Activated CD4-positive, alpha-beta T cell treated with anti-CD3 and anti-CD28 coated beads for 24 hours (primary cell): Measurements from ENCODE around the gene SLC6A6.

Experiments
- DNase-seq, 2 donors: peaks; one replicate each; pipeline ENCODE4 v3.0.0-alpha.2; 2020; ENCODE audit warnings: low read depth in 2 of 2

SLC6A6 gene

DNA sequence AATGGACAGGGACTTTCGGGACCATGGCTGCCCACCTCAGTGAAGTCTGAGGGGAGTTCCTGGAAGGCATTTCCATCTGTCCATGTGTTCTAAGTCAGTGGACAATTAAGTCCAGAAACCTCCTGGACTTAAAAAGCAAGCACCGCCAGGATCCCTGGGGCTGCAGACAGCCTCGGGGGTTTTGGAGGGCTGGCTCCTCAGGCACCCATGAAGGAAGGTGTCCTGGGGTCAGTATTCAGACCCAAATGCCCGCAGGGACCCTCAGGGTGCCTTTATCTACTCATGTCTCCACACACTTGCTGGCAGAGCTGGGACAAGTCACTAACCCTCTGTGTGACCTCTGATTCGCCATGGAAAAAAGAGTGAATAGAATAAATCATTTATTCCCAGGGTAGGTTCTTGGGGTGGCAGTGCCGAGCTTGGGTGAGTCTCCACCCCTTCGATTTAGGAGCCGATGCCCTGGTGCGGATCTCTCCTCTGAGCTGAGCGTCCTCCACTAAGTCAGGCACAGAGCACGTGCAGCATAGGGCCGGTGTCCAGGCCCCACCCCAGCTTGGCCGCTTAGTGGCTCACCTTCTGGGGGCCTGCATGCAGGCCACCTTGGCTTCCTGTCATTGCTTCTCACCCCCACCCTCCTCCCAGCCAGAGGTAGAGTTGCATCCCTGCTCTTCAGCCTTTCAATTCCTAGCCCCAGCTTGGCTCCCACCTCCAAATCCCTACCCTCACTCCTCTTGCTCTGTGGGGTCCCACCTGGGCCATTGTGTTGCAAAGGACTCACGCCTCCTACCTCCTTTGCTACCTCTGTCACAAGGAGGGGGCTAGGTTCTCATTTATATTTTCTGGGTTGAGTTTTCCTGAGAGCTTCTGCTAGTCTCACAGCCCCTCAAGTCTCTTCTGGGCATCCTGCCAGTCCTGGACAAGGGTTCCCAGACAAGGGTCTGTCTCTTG lies 19.9 kb downstream of the SLC6A6 start:
- no peak for DNase-seq

DNA sequence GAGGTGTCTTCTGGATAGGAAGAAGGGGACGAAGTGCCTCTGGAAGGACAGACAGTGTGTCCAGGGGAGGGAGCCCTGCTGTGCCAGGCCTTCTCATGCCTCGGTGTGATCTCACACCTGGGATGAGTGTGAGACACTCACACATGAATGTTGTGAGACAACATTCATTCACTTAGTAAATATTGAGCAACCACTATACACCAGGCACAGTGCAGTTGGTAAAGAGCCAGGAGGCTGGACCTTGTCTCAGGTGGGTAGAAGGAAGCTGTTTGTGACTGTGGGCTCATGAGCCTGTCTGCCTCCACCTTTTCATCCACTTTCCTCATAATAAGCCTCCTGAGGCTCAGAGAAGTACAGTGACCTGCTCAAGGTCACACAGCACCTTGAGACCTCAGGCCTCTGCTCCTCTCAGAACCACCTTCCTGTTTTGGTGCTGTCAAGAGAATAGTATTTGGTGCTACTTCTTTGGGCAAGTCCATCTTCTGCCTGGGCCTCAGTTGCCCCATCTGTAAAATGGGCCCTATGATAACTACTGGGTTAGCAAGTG lies 20.9 kb downstream of the SLC6A6 start:
- DNase-seq, result no peak

DNA sequence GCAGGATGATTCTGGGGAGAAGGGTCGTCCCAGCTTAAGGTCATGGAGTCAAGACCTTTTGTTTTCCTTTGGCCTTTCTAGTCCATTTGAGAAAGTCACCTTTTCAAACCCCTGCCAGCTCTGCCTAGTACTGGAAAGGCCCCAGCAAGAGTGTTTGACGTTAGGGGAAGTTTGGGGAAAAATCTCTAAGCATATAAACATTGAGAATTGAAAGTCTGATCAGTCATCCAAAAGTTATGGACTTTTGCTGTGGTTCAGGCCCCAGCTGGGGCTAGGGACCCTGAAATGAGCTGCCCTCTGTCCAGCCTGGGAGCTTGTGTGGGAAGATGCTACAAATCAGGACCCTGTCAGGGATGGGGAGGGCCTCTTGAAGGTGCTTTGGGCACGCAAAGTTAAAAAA lies 21.6 kb downstream of the SLC6A6 start:
- DNase-seq, result no peak

DNA sequence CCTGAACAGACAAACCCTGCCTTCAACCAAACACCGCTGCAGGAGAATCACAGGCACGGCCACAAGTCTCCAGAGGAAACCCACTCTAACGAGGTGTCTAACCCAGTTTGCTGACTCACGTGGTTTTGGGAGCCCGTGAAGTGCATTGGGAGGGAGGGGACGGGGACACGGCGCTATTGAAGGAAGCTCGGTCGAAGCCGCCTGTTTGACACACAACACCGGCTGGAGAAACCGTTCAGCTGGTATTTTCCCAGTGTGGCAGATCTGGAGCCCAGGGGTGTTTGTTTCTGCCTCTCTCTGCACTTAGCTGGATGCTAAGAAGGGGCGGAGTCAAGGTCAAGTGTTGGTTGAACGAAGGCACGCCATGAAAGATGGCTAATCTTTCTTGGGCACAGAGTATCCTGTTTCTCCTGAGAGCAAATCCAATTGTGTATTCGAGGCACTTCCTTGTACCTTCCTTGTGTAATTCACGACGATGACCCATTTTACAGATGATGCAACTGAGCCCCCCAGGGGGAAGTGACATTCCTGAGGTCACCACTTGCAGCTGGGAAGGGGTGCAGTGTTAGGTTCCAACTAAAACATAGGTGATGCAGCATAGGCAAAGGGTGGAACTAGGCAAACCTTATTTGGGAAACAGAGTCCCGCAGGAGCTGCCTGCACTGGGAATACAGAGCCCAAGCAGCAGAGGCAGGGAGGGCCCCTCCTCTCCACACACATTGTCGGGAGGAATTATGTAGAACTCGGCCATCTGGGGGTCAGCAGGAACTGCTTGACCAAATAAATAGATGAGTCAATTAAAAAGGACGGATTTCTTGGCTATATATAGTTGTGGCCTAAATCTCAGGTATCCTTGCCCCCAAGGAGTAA lies 22.5 kb downstream of the SLC6A6 start:
- DNase-seq, result no peak

DNA sequence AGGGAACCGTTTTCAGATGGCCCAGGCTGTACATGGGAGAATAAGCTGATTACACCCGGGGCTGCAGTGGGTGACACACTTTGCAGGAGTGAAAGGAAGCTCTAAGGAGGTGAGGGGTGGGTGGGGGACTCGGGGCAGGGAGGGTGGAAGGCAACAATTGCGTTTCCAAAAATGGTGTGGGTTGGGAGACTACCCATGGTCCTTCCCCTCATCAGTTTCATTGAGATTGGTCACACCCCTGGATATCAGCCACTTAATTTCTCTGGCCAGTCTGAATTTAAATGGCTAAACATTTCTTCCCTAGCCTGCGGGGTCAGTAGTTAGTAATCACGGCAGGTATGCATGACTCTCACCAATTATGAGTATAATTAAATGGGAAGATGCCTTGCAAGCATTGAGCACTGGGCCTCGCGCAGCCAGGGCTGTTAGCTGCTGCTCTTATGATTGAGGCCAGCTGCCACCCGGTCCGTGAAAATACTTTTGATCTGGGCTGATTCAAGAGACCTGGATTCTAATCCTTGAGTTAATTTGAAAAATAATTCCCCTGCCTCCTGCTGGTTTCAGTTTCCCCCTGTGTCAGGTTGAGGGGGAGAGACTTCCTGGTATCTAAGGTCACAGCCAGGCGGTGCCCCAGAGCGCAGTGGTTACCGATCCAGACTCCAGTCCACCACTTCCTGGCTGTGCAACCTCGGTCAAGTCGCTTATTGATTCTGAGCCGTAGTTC lies 23.3 kb downstream of the SLC6A6 start:
- DNase-seq, result no peak

DNA sequence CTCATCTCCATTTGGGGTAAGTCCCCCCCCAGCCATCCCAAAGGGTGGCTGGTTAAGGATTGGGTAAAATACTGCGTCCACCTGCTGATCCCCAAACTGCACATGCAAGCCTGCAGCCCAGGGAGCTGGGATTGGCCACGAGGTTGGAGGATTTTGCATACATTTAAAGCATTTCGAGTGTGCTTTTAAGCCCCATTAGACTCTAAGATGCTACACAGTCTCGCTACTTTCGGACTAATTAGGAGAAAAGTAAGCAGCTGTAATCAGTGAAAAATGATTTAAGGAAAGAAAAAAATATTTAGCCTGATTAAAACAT lies 23.9 kb downstream of the SLC6A6 start:
- DNase-seq, result no peak

DNA sequence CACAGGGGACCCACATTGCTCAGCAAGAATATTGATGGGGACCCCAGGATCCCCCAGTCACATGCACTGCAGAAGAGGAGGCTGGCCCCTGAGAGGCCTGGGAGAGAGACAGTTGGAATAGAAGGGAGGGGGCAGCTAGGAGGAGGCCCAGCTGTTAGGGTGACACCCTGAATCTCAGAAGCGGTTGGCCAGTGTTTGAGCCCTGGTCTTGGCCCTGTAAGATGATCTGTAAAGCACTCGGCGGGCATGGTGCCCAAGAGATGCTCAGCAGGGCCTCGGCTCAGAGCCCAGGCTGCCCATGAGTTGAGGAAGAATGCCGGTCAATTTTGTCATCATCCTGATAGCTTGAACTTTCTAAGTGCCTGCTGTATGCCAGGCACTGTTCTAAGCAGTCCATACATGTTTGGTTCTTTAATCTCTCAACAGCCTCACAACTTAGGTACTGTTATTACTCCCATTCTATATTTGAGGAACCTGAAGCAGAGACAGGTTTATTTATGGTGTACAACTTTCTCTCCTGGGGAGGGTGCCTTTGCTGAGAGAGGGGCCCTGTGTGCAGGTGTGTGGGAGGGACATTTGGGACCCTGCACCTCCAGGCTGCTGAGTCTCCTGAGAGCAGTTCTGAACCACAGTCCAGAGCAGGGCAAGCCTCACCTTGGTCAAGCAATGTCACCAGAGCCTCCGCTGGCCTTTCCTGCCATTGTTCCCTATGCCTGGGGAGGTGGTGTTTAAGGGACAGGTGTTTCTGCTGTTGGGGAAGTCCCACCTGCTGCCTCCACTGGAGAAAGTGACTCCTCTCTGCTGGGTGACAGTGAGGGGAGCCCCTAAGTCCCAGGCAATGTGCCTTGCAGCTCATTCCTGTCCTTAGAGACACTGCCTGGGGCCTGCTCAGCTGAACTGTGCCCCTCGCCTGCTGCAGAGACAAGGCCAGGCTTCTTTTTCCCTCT lies 26.0 kb downstream of the SLC6A6 start:
- peak in 1 of 2 donors; percentile 23 for DNase-seq

DNA sequence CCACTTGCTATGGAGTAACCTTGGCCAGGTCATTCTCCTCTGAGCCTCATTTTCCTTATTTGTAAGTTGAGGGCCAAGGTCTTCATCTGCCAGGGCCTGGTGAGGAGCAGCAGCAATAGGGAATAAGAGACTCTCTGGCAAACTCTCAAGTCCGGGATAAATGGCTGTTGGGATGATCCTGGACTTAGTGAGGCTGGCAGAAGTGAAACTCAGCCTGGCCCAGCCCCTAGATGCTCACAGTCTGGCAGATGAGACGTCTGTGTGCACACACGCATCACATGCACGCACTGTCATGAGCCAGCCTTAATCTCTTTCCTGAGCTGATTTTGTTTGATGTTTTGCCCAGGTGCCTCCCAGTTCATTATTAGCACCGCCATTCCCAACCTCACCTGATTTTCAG lies 26.8 kb downstream of the SLC6A6 start:
- no peak for DNase-seq

DNA sequence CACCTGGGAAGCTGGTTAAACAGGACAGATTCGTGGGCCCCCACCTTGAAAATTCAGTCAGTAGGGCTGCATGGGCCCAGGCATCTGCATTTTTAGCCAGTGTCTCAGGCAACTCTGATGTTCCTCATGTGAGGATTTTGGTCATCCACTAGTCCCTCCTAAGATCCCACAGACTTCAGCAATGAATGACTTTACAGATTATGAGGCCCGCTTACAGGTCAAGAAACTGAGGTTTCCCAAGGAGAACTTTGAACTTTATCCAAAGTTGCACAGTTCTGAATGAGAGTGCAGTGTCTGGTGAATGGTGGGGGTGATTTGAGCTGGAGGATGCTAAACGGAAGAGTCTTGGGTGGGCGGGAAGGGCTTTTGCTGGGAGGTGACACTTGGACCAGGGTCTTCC lies 27.2 kb downstream of the SLC6A6 start:
- DNase-seq, result no peak

DNA sequence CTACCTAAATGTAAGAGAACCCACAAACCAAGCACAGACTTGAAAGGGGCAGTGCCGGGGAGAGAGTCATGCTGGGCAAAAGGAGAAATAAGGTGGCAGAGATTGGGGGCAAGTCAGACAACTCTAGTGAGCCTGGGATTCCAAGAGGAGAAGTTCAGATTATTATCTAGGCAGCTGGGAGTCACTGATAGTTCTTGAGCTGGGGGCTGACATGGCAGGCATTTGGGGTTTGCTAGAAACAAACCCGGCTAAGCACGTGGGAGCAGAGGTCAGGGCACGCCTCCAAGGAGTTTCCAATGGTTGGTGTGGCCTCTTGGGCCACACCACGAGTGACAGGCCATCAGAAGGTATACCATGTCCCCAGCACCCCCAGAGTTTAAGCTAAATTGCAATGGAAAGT lies 27.6 kb downstream of the SLC6A6 start:
- no peak for DNase-seq

DNA sequence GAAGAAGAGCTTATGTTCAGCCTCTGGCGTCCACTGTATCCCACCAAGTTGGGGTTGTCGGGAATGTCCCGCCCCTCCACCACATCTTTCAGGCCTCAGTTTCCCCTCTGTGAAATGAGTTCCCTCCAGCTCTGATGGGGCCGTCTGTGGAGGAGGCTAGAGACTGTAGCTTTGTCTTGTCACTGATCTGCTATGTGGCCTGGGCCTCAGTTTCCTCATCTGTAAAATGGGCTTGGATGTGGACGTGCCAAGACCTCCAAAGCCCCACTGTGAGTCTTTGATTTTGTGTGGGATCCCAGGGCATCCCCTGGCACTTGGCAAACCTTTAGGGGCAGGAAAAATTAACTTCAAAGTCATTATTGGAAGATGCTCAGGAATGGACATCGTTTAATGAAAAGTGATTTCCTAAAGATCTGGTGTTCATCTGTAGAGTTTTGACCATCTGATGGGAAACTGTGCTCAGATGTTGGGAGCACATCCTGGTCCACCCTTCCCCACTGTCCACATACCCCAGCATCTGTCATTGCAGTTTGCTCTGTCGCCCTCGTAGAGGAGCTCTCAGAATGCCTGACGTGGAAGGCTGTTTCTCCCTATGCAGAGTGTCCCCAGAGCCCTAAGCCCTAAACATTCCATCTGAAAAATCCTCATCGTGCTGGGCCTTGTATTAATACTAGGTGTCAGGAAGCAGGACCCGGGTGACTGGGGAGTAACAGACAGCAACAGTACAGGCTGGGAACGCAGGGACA lies 28.5 kb downstream of the SLC6A6 start:
- DNase-seq, result no peak

DNA sequence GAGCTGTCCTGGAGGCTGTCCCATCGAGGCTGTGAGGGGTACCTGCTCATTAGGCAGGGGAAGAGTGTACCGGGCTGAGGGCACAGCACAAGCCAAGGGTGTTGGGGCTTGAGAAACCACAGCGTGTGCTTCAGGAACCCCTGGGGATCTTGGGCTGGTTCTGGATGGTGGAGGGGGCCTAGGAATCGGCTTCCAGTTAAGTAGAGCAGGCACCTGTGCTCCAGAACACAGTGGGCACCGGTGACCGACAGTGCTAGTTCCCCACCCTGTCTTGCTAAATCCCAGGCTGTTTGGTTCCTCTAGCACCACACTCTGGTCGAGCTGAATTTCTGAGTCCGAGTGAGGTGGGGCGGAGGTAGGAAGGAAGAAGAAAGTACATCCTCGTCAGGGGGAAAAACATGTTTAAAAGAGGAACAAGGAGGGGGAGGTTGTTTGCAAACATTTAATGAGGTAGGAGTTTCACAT lies 29.1 kb downstream of the SLC6A6 start:
- no peak for DNase-seq

DNA sequence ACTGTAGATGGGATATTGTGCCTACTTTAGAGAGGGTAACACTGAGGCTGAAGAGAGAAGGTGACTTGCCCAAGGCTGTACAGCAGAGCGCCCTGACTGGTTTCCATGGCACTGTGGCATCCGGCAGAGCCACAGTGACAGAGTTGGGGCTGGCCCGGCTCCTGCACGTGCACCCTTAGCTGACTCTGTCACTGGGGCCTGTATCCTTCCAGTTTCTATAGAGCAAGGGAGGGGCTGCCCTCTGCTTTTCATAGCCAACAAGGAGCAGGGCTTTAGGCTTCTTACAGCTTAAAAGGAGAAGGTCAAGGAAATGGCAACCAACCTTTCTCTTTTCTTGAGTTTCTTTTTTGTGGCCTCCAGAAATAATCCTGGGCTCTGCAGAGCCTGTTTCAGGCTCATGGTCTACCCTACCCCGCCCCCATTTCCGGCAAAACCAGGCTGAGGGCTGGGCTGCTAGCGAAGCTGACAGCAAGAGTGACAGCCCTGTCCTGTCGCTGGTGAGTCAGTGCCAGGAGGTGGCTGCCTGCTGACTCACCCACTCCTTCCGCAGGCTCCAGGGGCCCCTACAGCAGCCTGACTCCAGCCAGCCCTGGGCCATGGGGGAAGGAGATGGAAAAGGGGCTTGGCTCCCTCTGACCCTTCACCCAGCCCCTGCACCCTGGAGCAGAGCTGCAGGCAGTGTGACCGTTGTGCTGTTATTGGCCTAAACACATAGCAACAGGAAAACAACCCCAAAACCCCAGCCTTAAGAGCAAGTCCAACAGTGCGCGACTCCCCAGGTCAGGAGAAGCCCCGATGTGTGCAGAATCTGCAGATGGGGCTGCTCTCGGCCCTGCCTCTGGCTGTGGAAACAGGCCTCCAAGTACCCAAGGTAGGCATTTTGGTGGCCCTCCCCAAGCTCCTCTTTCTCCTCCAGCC lies 29.8 kb downstream of the SLC6A6 start:
- DNase-seq, result peak; percentile 90 to 92

DNA sequence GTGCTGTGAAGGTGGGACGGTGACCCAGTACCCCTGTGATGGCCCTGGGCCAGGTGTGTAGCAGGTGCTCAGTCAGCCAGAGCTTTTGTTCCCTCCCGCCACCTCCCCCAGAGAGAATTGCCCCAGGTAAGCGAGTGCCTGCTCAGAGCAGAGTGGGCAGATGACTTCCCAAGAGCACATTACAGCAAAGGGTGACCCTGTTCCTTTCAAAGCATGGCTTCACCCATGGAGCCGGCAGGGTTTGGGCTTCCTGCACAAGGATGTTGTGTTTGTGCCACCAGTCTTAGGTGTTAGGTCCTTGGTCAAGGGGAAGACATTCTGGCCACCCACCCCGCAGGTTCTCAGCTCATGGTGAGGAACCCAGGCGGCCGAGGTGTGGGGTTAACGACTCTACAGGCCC lies 30.7 kb downstream of the SLC6A6 start:
- no peak for DNase-seq

DNA sequence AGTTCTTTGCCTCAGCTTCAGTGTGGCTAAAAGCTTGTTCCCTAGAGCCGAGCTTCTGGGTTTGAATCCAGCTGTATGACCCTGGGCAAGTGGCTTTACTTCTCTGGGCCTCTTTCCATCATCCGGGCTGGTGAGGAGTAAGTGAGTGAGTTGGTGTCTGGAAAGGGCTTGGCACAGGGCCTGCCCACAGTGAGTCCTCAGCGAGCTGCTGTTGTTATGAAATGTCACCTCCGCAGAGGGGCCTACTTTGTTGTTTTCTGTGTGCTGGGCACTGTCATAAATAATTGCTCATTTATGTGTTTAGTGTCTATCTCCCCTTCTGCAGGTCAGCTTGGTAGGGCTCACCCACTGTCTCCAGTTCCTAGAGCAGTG lies 31.7 kb downstream of the SLC6A6 start:
- DNase-seq, result no peak

DNA sequence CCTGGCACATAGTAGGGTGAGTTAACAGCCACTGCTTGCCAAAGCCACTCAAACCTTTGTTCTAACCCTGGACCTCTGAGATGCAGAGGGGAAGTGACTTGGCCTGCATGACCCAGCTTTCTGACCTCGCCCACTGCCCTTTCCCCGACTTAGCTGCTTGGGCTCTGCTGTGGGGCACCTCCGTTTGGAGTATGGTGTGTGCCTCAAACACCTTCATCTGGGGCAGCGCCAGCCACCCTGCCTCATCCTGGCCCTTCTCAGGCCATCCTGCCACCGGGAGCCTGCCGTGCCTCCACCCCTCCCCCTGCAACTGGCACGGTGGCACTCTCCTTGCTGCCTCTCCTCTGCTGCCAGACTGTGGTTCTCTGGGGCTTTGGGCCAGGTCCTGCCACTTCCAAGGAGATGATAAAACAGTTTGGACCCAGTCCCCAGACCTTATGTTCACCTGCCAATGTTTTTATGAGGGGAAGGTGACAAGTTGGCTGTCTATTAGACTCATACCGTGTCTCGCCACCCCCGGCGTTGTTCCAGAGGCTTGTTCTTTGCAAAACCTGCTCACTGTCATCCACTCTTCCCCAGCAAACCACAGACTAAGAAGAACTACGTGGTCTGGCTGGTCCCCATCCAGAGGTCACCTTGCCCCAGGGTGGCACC lies 32.2 kb downstream of the SLC6A6 start:
- DNase-seq, result no peak

DNA sequence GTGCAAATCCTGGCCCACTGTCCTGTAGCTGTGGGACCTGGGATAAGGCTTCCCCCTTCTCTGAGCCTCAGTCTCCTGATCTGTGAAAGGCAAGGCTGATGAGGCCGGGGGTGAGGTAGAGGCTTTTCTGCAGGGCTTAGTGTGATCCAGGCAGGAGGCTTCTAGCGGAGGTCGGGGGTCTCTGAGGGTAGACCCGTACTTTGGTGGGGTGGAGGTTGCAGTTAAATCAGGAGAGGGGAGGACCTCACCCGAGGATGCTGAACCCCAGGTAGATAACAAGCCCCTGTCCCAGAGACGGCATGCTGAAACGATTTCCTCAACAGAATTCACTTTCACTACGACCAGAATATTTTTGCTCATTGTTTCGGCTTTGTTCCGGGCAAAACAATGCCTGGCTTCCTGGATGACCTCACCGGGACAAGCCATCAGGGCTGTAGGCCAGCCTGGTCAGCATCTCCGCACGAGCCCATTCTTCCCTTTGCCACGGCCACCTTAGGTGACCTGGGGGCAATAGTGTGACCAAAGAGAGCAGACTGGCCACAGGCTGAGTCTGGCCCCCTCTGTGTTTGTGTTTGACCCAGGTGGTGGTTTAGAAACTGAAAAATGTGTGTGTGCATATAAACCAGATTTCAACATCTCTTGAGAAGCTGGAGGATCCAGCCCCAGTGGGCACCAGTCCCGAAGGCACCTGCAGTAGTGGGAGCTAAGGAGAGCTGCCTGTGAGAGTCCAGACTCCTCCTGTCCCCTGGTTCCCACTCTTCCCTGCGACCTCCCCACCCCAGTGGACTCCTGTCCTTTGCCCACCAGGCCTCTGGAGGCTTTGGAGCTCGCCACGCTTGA lies 33.0 kb downstream of the SLC6A6 start:
- DNase-seq, result no peak

DNA sequence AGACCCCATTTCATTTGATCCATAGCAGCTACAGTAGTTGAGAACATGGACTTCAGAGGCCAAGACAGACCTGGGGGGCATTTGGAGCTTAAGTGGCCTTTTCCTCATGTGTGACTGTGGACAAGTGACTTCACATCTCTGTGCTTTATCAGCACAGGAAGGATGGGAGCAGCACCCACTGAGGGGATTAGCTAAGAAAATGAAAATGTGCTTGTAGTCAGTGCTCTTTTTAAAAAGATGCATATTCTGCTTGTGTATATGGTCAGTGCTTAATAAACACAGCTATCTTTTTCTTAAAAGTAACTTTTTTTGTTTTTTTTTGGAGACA lies 34.5 kb downstream of the SLC6A6 start:
- no peak for DNase-seq
